ENCODE results near the gene NRG2. TPM values are rescaled to one million over a fixed set of nuclear protein-coding genes. Genes with fewer than 3 reads are reported as not detected.

The NRG2 gene
- total RNA-seq, 1 donor from 2014 or later = 12.8 TPM

DNA sequence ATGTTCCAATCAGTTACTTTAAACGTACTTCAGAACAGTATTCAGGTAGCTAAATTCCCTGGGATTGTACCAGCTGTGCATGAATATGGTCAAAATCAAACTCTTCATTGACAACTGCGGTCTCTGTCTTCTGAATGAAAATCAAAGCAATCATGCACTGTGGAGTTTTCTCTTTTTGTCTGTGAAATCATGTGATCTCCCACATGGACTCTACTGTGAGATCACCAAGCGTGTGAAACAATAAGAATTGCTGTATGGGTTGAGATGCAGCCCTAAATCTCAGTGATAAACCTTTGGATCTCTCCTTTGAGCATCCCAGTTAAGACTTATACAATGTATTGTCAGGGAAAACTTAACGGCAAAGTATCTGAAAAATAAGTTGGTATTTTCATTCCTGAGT, 6.1 kb downstream of the NRG2 start:
- Histone ChIP-seq H3K4me1 (peaks cover 0 to 12% of the 10 kb centered on the region in 2 donors), H3K9me3 (no peaks in the 10 kb centered on the region), H3K4me3 (no peak overlapping the region), H3K36me3 (no peaks in the 10 kb centered on the region), H3K27me3 (no peaks in the 10 kb centered on the region), H3K27ac (no peak overlapping the region)
- TF ChIP-seq, protein P1, sequence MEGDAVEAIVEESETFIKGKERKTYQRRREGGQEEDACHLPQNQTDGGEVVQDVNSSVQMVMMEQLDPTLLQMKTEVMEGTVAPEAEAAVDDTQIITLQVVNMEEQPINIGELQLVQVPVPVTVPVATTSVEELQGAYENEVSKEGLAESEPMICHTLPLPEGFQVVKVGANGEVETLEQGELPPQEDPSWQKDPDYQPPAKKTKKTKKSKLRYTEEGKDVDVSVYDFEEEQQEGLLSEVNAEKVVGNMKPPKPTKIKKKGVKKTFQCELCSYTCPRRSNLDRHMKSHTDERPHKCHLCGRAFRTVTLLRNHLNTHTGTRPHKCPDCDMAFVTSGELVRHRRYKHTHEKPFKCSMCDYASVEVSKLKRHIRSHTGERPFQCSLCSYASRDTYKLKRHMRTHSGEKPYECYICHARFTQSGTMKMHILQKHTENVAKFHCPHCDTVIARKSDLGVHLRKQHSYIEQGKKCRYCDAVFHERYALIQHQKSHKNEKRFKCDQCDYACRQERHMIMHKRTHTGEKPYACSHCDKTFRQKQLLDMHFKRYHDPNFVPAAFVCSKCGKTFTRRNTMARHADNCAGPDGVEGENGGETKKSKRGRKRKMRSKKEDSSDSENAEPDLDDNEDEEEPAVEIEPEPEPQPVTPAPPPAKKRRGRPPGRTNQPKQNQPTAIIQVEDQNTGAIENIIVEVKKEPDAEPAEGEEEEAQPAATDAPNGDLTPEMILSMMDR (IDR thresholded peaks at IDR 0.05) = no peak
- intact Hi-C loops (cut with DNase I) = no loop called here
- DNase-seq (ENCODE audit: low spot score in 2 of 2) = no peak

DNA sequence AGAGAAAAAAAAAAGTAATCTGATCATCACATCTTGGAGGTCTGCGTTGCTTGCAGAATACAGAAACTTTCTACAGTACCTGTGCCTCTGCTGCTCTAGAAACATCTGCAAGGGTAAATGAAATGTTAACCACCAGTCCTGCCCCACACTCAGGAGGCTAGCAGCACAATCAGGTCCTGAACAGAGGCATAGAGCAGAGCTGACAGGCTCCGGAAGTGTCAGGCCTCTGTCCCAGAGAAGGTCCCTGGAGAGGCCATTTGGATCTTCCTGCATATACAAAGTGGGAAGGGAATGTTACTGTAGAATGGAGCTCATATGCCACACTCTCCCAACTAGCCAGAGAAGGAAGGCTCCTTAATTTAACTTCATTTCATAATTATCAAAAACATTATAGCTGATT, 7.2 kb downstream of the NRG2 start:
- no peaks in the 10 kb centered on the region for H3K36me3 ChIP-seq
- no peak for DNase-seq (ENCODE audit: low spot score in 2 of 2)
- intact Hi-C loops (cut with DNase I) = no loop called here
- no peaks in the 10 kb centered on the region for H3K9me3 ChIP-seq
- peaks cover 0 to 8% of the 10 kb centered on the region in 2 donors for H3K4me1 ChIP-seq
- no peak overlapping the region for H3K27ac ChIP-seq
- no peak overlapping the region for H3K4me3 ChIP-seq
- TF ChIP-seq, protein P1 (IDR thresholded peaks at IDR 0.05) = no peak
- H3K27me3 ChIP-seq = no peaks in the 10 kb centered on the region

DNA sequence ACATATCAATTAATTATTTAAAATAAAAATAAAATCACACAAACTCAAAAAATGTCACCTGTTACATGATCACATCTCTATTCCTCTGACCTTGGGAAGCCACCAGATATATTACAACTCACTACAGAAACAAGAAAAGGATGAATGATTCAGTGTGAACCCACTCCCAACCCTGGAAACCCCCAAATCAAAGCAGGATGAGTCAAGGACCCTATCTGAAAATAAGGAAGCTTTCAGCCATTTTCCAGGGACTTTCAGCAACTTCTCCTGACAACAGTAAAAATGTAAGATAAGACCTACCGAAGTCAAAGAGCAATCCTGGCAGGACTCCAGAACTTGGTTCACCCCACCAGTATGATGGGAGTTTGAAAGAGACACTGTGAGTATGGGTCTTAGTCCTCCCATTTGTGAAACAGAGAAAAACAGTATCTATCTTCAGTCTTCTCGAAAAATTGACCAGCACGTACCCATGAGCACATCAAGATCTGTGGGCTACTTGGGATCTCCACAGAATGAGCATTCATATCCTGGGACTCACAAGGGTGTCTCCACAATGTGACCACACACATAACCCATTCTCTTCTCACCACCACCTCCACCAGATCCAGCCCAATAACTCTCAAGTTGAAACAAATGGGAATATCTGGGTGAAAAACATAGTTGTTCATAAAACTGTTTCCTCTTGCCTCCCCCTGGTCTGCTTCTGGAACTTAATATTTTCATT, 9.9 kb downstream of the NRG2 start:
- TF ChIP-seq, protein P1 (IDR thresholded peaks at IDR 0.05) = no peak
- H3K27me3 ChIP-seq = no peaks in the 10 kb centered on the region
- no peak overlapping the region for H3K4me3 ChIP-seq
- H3K27ac ChIP-seq = no peak overlapping the region
- H3K9me3 ChIP-seq = no peaks in the 10 kb centered on the region
- no peaks in the 10 kb centered on the region for H3K4me1 ChIP-seq
- intact Hi-C loops (cut with DNase I) = no loop called here
- H3K36me3 ChIP-seq = no peaks in the 10 kb centered on the region
- DNase-seq (ENCODE audit: low spot score in 2 of 2) = no peak

DNA sequence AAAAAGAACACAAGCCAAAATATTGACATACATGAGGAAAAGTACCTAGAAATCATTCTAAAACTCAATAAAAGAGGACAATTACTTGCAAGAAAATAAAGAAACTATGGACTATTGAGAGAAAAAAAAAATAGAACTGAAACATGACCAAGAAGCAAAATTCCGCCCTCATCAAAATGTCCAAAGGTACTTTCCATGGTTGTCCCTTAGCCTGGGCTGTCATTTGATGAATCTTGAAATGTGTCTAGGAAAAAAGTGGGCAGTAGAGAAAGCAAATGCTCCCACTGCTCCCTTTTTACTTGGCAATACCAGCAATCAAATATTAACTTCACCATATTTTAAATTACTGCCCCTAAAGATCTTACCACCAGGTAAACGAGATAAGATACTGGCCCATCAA, 10.8 kb downstream of the NRG2 start:
- no peaks in the 10 kb centered on the region for H3K36me3 ChIP-seq
- TF ChIP-seq, protein P1 (IDR thresholded peaks at IDR 0.05) = no peak
- H3K27me3 ChIP-seq = no peaks in the 10 kb centered on the region
- H3K4me1 ChIP-seq = no peaks in the 10 kb centered on the region
- H3K4me3 ChIP-seq = no peak overlapping the region
- no peak for DNase-seq (ENCODE audit: low spot score in 2 of 2)
- no peaks in the 10 kb centered on the region for H3K9me3 ChIP-seq
- H3K27ac ChIP-seq = no peak overlapping the region
- intact Hi-C loops (cut with DNase I) = no loop called here

DNA sequence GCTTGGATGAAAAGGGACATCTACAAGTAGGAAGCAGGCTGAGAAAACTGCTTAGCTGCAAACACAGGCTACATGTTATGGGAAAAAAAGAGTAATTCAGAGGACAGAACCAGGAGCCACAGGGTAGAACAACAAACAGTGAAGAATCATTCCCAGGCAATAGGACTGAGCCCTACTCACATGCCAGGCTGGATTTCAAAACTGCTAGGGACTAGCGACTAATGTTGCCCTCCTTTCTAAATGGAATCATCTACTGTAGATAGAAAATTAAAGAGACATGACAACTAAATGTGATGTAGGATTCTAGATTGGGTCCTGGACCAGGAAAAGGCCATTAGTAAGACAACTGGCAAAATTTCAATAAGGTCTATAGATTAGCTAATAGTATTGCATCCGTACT, 15.3 kb downstream of the NRG2 start:
- Histone ChIP-seq H3K36me3 (no peaks in the 10 kb centered on the region), H3K27ac (no peak overlapping the region), H3K27me3 (no peaks in the 10 kb centered on the region), H3K4me1 (no peaks in the 10 kb centered on the region), H3K9me3 (no peaks in the 10 kb centered on the region), H3K4me3 (no peak overlapping the region)
- TF ChIP-seq, protein P1 (IDR thresholded peaks at IDR 0.05) = no peak
- DNase-seq (ENCODE audit: low spot score in 2 of 2) = no peak
- intact Hi-C loops (cut with DNase I) = no loop called here

DNA sequence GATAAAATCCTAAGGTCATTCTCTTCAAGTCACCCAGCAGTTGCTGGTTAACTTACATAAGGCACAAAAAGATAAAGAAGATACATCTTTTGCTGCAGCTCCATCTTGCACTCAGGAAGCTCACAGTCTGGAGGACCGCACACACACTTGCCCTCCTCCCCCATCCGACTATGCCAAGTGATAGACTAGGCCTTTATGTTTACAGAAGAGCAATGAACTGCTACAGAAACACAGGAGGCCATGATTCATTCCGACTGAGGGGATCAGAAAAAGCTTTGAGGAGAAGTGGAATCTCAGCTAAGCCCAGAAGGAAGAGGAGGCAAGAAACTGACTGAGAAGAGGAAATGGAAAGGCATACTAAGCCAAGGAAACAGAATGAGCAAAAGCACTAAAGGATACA, 17.4 kb downstream of the NRG2 start:
- DNase-seq (ENCODE audit: low spot score in 2 of 2) = no peak
- intact Hi-C loops (cut with DNase I) = no loop called here
- Histone ChIP-seq H3K27me3 (no peaks in the 10 kb centered on the region), H3K9me3 (no peaks in the 10 kb centered on the region), H3K27ac (no peak overlapping the region), H3K4me1 (peaks cover 0 to 6% of the 10 kb centered on the region in 2 donors), H3K36me3 (no peaks in the 10 kb centered on the region), H3K4me3 (no peak overlapping the region)
- TF ChIP-seq, protein P1 (IDR thresholded peaks at IDR 0.05) = no peak

All from ascending aorta (tissue), 2 donors.